Kidney epithelial cell (primary cell): ENCODE results near the gene DPYD. TPM values are rescaled to one million over a fixed set of nuclear protein-coding genes. Genes with fewer than 3 reads are reported as not detected.

ENCODE experiments used
- DNase-seq: peaks from one replicate; pipeline ENCODE4 v3.0.0-alpha.2; 2010; ENCODE audit warnings: low read depth
- H3K27me3 ChIP-seq: 2 replicates; pipeline ENCODE4 v1.6.0; 2011; ENCODE audit warnings: low read length; ENCODE audit not compliant: control insufficient read depth, insufficient read depth
- H3K36me3 ChIP-seq: 2 replicates; pipeline ENCODE4 v1.5.1; 2011; ENCODE audit warnings: low read length; ENCODE audit not compliant: control insufficient read depth, insufficient read depth
- H3K4me3 ChIP-seq: 2 replicates; pipeline ENCODE4 v1.5.1; 2011; ENCODE audit warnings: low read depth, mild to moderate bottlenecking, control low read depth, low read length
- total RNA-seq: library from RNA; depleted of rRNA; stranded (reverse); fragments of >200 nt; gene quantifications from 2 replicates; pipeline ENCODE4 v1.2.3, GENCODE V29; 2015
- TF ChIP-seq, protein P1 (sequence below): IDR thresholded peaks from 2 replicates; pipeline ENCODE4 v1.5.1; 2011; ENCODE audit warnings: mild to moderate bottlenecking, moderate library complexity, low read length, control low read depth, inconsistent platforms; ENCODE audit not compliant: insufficient read depth, poor library complexity, severe bottlenecking

DPYD gene
- total RNA-seq, 1 donor from 2014 or later: 1.6 TPM

DNA sequence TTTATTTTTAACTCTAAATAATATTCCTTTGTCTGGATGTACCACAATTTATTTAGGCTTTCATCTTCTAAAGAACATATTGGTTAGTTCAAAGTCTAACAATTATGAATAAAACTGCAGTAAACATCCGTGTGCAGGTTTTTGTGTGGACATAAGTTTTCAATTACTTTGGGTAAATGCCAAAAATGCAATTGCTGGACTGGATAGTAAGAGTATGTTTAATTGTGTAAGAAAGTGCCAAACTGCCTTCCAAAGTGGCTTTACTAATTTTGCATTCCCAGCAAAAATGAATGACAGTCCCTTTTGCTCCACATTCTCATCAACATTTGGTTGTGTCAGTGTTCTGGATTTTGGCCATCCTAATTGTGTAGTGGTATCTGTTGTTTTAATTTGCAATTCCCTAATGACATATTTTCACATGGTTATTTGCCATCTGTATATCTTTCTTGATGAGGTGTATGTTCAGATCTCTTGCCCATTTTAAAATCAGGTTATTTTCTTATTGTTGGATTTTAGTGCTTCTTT, 113.8 kb downstream of the DPYD start:
- TF ChIP-seq, protein P1, sequence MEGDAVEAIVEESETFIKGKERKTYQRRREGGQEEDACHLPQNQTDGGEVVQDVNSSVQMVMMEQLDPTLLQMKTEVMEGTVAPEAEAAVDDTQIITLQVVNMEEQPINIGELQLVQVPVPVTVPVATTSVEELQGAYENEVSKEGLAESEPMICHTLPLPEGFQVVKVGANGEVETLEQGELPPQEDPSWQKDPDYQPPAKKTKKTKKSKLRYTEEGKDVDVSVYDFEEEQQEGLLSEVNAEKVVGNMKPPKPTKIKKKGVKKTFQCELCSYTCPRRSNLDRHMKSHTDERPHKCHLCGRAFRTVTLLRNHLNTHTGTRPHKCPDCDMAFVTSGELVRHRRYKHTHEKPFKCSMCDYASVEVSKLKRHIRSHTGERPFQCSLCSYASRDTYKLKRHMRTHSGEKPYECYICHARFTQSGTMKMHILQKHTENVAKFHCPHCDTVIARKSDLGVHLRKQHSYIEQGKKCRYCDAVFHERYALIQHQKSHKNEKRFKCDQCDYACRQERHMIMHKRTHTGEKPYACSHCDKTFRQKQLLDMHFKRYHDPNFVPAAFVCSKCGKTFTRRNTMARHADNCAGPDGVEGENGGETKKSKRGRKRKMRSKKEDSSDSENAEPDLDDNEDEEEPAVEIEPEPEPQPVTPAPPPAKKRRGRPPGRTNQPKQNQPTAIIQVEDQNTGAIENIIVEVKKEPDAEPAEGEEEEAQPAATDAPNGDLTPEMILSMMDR: no peak
- Histone ChIP-seq H3K27me3 (no peaks in the 10 kb centered on the region), H3K36me3 (no peaks in the 10 kb centered on the region), H3K4me3 (no peak overlapping the region)
- no peak for DNase-seq

- Histone ChIP-seq H3K27me3 (no peaks in the 10 kb centered on the region), H3K36me3 (no peaks in the 10 kb centered on the region), H3K4me3 (no peak overlapping the region)
- no peak for DNase-seq
- TF ChIP-seq, protein P1: no peak
Observed at GRCh38 chr1:97806326-97806725, 114.5 kb downstream of the DPYD start.

DNA sequence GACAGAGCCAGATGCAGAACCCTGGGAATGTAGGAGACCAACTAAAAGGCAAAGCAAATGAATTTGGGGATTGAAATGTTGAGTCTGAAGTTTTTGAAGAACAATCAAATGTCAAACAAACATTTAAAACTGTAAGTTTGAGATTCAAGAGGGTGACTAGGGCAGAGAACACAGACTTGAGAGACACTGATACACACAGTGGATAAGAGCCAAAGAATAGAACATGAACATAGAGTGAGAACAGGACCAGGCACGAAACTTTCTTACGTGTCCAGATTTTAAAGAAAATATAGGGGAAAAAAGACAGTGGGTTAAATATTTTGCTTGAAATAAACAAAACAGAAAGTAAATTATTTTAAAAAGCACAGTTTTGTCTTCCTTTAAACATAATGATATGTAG, 115.7 kb downstream of the DPYD start:
- H3K4me3 ChIP-seq: no peak overlapping the region
- no peak for DNase-seq
- no peaks in the 10 kb centered on the region for H3K36me3 ChIP-seq
- TF ChIP-seq, protein P1: no peak
- H3K27me3 ChIP-seq: no peaks in the 10 kb centered on the region

- no peak overlapping the region for H3K4me3 ChIP-seq
Observed at GRCh38 chr1:97803026-97803425, 117.8 kb downstream of the DPYD start.

DNA sequence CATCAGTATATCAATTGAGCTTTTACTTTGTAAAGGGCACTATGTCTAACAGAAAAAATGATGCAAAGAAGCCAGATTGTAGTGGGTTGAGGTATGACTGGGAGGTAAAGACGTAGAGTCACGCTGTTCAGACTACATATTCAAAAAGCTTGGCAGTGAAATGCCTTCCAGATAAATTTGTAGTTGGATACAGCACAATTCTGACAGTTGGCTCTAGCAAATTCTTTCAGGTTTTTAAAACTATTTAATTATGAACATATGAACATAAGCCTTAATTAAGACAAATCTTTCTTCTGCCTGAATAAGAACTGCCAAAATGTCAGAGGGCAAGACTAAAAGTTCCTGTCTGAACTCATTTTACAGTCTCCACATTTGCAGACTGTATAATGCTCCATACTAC, 118.8 kb downstream of the DPYD start:
- no peak for DNase-seq
- Histone ChIP-seq H3K36me3 (no peaks in the 10 kb centered on the region), H3K4me3 (no peak overlapping the region), H3K27me3 (no peaks in the 10 kb centered on the region)
- TF ChIP-seq, protein P1: no peak

More at GRCh38 chr1:97803026-97803425, 117.8 kb downstream of the DPYD start:
- Histone ChIP-seq H3K36me3 (no peaks in the 10 kb centered on the region), H3K27me3 (no peaks in the 10 kb centered on the region)
- no peak for DNase-seq
- TF ChIP-seq, protein P1: no peak

GRCh38 chr1:97797403-97798183, 123.2 kb downstream of the DPYD start:
- H3K27me3 ChIP-seq: no peaks in the 10 kb centered on the region
- DNase-seq: no peak
- no peak overlapping the region for H3K4me3 ChIP-seq
- no peaks in the 10 kb centered on the region for H3K36me3 ChIP-seq
- TF ChIP-seq, protein P1: no peak
